Measurements from ENCODE around the gene MT1G. TPM values are rescaled to one million over a fixed set of nuclear protein-coding genes. Genes with fewer than 3 reads are reported as not detected.
A peak's percentile ranks its signal among the peaks of the same experiment; 100 is the strongest.

Gene MT1G
- polyA plus RNA-seq, 1 of the 3 experiments (the other 2 are of a cell fraction): 1.2 TPM

DNA sequence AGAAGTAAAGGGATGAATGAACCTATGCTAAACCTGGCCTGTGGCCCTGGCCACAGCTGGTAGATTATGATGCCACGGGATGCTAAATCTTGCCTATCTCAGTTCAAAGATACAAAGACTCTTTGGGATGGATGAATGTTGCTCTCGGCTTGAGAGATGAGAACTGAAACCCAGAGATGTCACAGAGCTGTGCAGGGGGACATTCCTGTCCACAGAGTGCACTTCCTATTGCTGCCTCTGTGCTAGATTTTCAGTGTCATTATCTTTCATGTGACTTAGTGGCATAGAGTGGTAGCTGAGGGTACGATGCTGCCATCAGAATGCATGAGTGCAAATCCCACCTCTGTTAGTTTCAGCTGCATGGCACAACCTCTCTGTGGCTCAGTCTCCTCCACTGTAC lies 37.7 kb downstream of the MT1G start (continued):
- TF ChIP-seq REST (IDR thresholded peaks at IDR 0.05; ENCODE audit: low read depth, low read length): no peak

DNA sequence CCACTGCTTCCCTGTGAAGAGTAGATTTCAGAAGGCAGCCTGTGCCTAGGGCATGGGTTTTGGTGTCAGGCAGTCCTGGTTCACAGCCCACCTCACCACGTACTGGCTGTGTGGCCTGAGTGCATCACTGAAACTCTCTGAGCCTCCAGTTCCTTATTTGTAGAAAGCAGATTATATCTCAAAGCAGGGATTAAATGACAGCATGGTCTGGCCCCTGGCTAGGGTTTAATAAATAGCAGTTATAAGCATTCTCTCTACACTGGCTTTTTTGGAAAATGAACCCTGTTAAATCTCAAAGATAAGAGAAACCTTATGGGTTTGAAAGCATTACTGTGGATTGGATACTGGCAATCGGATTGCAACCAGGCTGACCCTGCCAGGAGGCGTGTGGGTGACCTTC lies 38.3 kb downstream of the MT1G start:
- Histone ChIP-seq H2AFZ (ENCODE audit: low read depth) (no peak overlapping the region), H3F3A (replicated peaks; ENCODE audit: insufficient read depth) (peaks cover 7% of the 10 kb centered on the region), H3K36me3 (replicated peaks in 1 of 2; ENCODE audit: control insufficient read depth in 1 of 2, insufficient read depth in 2 of 2, low read length in 1 of 2) (no peaks in the 10 kb centered on the region), H3K4me3 (ENCODE audit: low read depth in 2 of 2, low read length in 1 of 2) (no peak overlapping the region), H3K79me2 (ENCODE audit: insufficient read depth) (peaks cover 13% of the 10 kb centered on the region; the same call in 1 of the 2 replicates), H3K9ac (no peak overlapping the region), H4K20me1 (ENCODE audit: insufficient read depth) (no peaks in the 10 kb centered on the region), H3K4me1 (ENCODE audit: control insufficient read depth in 1 of 2, insufficient read depth in 2 of 2, low read depth in 1 of 2, low read length in 1 of 2) (peaks cover 7 to 20% of the 10 kb centered on the region in 2 experiments; a peak in 1 of 4 replicates), H3K4me2 (no peak overlapping the region), H3K9me3 (no peaks in the 10 kb centered on the region), H3K27ac (ENCODE audit: low read depth in 2 of 2, low read length in 1 of 2) (no peak overlapping the region), H3K9me2 (no peaks in the 10 kb centered on the region), H3K27me3 (ENCODE audit: insufficient read depth) (peaks cover 2% of the 10 kb centered on the region; the same call in 1 of the 2 replicates)
- ChIA-PET CTCF (interaction anchor here (1.2 to 1.7 kb wide), 2 partner anchors 29 to 73 kb away, joined by 5 to 6 read pairs; no protein-coding TSS in a partner anchor), POLR2A (interaction anchor here (1.2 kb wide), 1 partner anchor 11 kb away, joined by 3 read pairs; no protein-coding TSS in a partner anchor)
- peak; percentile 76 for DNase-seq
- WGBS (ENCODE audit: low lambda C conversion rate): 61% methylated on average over 3 of the region's 3 CpGs
- TF ChIP-seq RXRA (IDR thresholded peaks at IDR 0.05; ENCODE audit: borderline replicate concordance, low read depth): no peak
- TF ChIP-seq SIN3A (IDR thresholded peaks at IDR 0.05; ENCODE audit: borderline replicate concordance, low read depth, low read length): no peak
- no peak for TF ChIP-seq REST (IDR thresholded peaks at IDR 0.05; ENCODE audit: low read depth, low read length)
- TF ChIP-seq RCOR1 (IDR thresholded peaks at IDR 0.05; ENCODE audit: low read length): peak; percentile 87
- no peak for TF ChIP-seq NFIC (IDR thresholded peaks at IDR 0.05; ENCODE audit: borderline replicate concordance)
- TF ChIP-seq EP300 (IDR thresholded peaks at IDR 0.05; ENCODE audit: borderline replicate concordance in 1 of 2, low read depth in 1 of 2, low read length in 1 of 2): peak in 1 of 2 experiments; percentile 43; a peak in 2 of 4 replicates
- TF ChIP-seq USF1 (IDR thresholded peaks at IDR 0.05; ENCODE audit: borderline replicate concordance, low read depth): no peak
- TF ChIP-seq GABPA (IDR thresholded peaks at IDR 0.05; ENCODE audit: low read depth): no peak
- TF ChIP-seq GATA2 (CRISPR knock-in tag; IDR thresholded peaks at IDR 0.05): peak; percentile 85
- no peak; the same call in 1 of the 2 replicates for TF ChIP-seq MXI1 (IDR thresholded peaks at IDR 0.05; ENCODE audit: low read depth, low read length)

Measured in SK-N-SH (cell line).